SK-N-MC (cell line): ENCODE results near the gene ANKRD36C.
"Not testable (repeated sequence)": the region's sequence is repeated elsewhere in the genome, so short reads cannot be mapped to it uniquely, and the experiment has no call there.

Experiments
- DNase-seq: peaks from one replicate; pipeline ENCODE4 v3.0.0-alpha.2; 2011; ENCODE audit warnings: low read depth, low spot score
- H3K27ac ChIP-seq: fragments of 200-600 bp; sonication (generic); 2 replicates; pipeline ENCODE4 v1.5.1; 2016; ENCODE audit warnings: mixed run types
- H3K36me3 ChIP-seq: fragments of 200-600 bp; sonication (generic); 2 replicates; pipeline ENCODE4 v1.6.1; 2017; ENCODE audit warnings: antibody characterized with exemption, low read length, mixed read lengths; ENCODE audit not compliant: insufficient read depth
- H3K4me3 ChIP-seq: fragments of 200-600 bp; sonication (generic); 2 replicates; pipeline ENCODE4 v1.5.1; 2016
- H3K9ac ChIP-seq: fragments of 200-600 bp; sonication (generic); 2 replicates; pipeline ENCODE4 v1.8.0; 2017; ENCODE audit warnings: mixed run types, mixed read lengths; ENCODE audit not compliant: insufficient read length
- H3K9me3 ChIP-seq: fragments of 200-600 bp; sonication (generic); 2 replicates; pipeline ENCODE4 v1.6.1; 2017; ENCODE audit warnings: low read depth, mild to moderate bottlenecking, antibody characterized with exemption, low read length, moderate library complexity, mixed read lengths
- EZH2 ChIP-seq: fragments of 200-600 bp; sonication (generic); IDR thresholded peaks from one replicate; pipeline ENCODE4 v1.6.1; 2017; ENCODE audit warnings: antibody characterized with exemption
- FOXP2 ChIP-seq: optimal IDR thresholded peaks from 2 replicates; pipeline ENCODE3; 2011; ENCODE audit warnings: mild to moderate bottlenecking, moderate library complexity; ENCODE audit not compliant: insufficient read depth; ENCODE audit errors: extremely low read length, control extremely low read depth
- POLR2AphosphoS5 ChIP-seq: IDR thresholded peaks from 2 replicates; pipeline ENCODE4 v1.6.1; 2012; ENCODE audit warnings: mild to moderate bottlenecking, low read depth, low read length, borderline replicate concordance

ANKRD36C gene

GRCh38 chr2:95939947-95940346, 51.7 kb downstream of the ANKRD36C start:
- not testable (repeated sequence) for H3K36me3 ChIP-seq, H3K27ac ChIP-seq, H3K9me3 ChIP-seq, H3K4me3 ChIP-seq, DNase-seq, H3K9ac ChIP-seq

GRCh38 chr2:95930740-95931139, 60.9 kb downstream of the ANKRD36C start:
- H3K36me3 ChIP-seq, H3K27ac ChIP-seq, H3K9me3 ChIP-seq, DNase-seq, H3K4me3 ChIP-seq, H3K9ac ChIP-seq: not testable (repeated sequence)

- not testable (repeated sequence) for DNase-seq, H3K4me3 ChIP-seq, H3K27ac ChIP-seq, H3K36me3 ChIP-seq, H3K9me3 ChIP-seq, H3K9ac ChIP-seq
Measured at GRCh38 chr2:95917007-95917406, 74.6 kb downstream of the ANKRD36C start.

GRCh38 chr2:95915131-95915530, 76.5 kb downstream of the ANKRD36C start:
- not testable (repeated sequence) for DNase-seq, H3K27ac ChIP-seq, H3K36me3 ChIP-seq, H3K9me3 ChIP-seq, H3K4me3 ChIP-seq, H3K9ac ChIP-seq

- H3K9ac ChIP-seq, DNase-seq, H3K36me3 ChIP-seq, H3K4me3 ChIP-seq, H3K9me3 ChIP-seq, H3K27ac ChIP-seq: not testable (repeated sequence)
Measured at GRCh38 chr2:95911431-95911830, 80.2 kb downstream of the ANKRD36C start.

GRCh38 chr2:95894443-95894842, 97.2 kb downstream of the ANKRD36C start:
- DNase-seq, H3K36me3 ChIP-seq, H3K4me3 ChIP-seq, H3K9me3 ChIP-seq, H3K9ac ChIP-seq, H3K27ac ChIP-seq: not testable (repeated sequence)

GRCh38 chr2:95867929-95868328, 123.7 kb downstream of the ANKRD36C start:
- not testable (repeated sequence) for H3K36me3 ChIP-seq, DNase-seq, H3K9me3 ChIP-seq, H3K27ac ChIP-seq, H3K4me3 ChIP-seq, H3K9ac ChIP-seq

- not testable (repeated sequence) for H3K36me3 ChIP-seq, H3K9ac ChIP-seq, DNase-seq, H3K27ac ChIP-seq, H3K4me3 ChIP-seq, H3K9me3 ChIP-seq
Measured at GRCh38 chr2:95867047-95867677, 124.5 kb downstream of the ANKRD36C start.

GRCh38 chr2:95862121-95862520, 129.5 kb downstream of the ANKRD36C start:
- not testable (repeated sequence) for DNase-seq, H3K4me3 ChIP-seq, H3K27ac ChIP-seq, H3K36me3 ChIP-seq, H3K9me3 ChIP-seq, H3K9ac ChIP-seq

- Histone ChIP-seq H3K9ac (no peak overlapping the region), H3K36me3 (no peaks in the 10 kb centered on the region), H3K9me3 (no peaks in the 10 kb centered on the region), H3K4me3 (no peak overlapping the region), H3K27ac (no peak overlapping the region)
- no peak for DNase-seq
- TF ChIP-seq FOXP2 = no peak
- no peak for TF ChIP-seq POLR2AphosphoS5
- TF ChIP-seq EZH2 = no peak
Measured at GRCh38 chr2:95836151-95836550, 155.5 kb downstream of the ANKRD36C start.

- H3K9ac ChIP-seq, H3K9me3 ChIP-seq, H3K27ac ChIP-seq, H3K36me3 ChIP-seq, DNase-seq, H3K4me3 ChIP-seq: not testable (repeated sequence)
Measured at GRCh38 chr2:95834077-95835013, 157.3 kb downstream of the ANKRD36C start.

- H3K36me3 ChIP-seq, H3K9ac ChIP-seq, H3K9me3 ChIP-seq, H3K27ac ChIP-seq, H3K4me3 ChIP-seq, DNase-seq: not testable (repeated sequence)
Measured at GRCh38 chr2:95824218-95824617, 167.4 kb downstream of the ANKRD36C start.

GRCh38 chr2:95817521-95817920, 174.1 kb downstream of the ANKRD36C start:
- H3K27ac ChIP-seq, H3K9ac ChIP-seq, DNase-seq, H3K4me3 ChIP-seq, H3K36me3 ChIP-seq, H3K9me3 ChIP-seq: not testable (repeated sequence)

- H3K27ac ChIP-seq, H3K4me3 ChIP-seq, H3K9ac ChIP-seq, DNase-seq, H3K9me3 ChIP-seq, H3K36me3 ChIP-seq: not testable (repeated sequence)
Measured at GRCh38 chr2:95813311-95813710, 178.3 kb downstream of the ANKRD36C start.
